ENCODE data around the gene WDR93.

Gene WDR93

GRCh38 chr15:89760303-89761008 is 69.8 kb downstream of the WDR93 start:
- peak; percentile 98 for TF ChIP-seq CTCF (conservative IDR thresholded peaks at IDR 0.05; ENCODE audit: low read depth, low read length)
- DNase-seq (ENCODE audit: low read depth): peak; percentile 77
- no peak overlapping the region for H3K4me3 ChIP-seq (ENCODE audit: low read depth, low read length)

- DNase-seq (ENCODE audit: low read depth): no peak
- H3K4me3 ChIP-seq (ENCODE audit: low read depth, low read length): no peak overlapping the region
- no peak for TF ChIP-seq CTCF (conservative IDR thresholded peaks at IDR 0.05; ENCODE audit: low read depth, low read length)
Measured at GRCh38 chr15:89761009-89761831, 70.6 kb downstream of the WDR93 start.

- no peak for DNase-seq (ENCODE audit: low read depth)
- no peak for TF ChIP-seq CTCF (conservative IDR thresholded peaks at IDR 0.05; ENCODE audit: low read depth, low read length)
- no peak overlapping the region for H3K4me3 ChIP-seq (ENCODE audit: low read depth, low read length)
Measured at GRCh38 chr15:89761929-89762328, 71.3 kb downstream of the WDR93 start.

- TF ChIP-seq CTCF (conservative IDR thresholded peaks at IDR 0.05; ENCODE audit: low read depth, low read length): no peak
- H3K4me3 ChIP-seq (ENCODE audit: low read depth, low read length): no peak overlapping the region
Measured at GRCh38 chr15:89765694-89766093, 75.1 kb downstream of the WDR93 start.

GRCh38 chr15:89766357-89767311 is 76.0 kb downstream of the WDR93 start:
- no peak overlapping the region for H3K4me3 ChIP-seq (ENCODE audit: low read depth, low read length)
- TF ChIP-seq CTCF (conservative IDR thresholded peaks at IDR 0.05; ENCODE audit: low read depth, low read length): no peak
- DNase-seq (ENCODE audit: low read depth): no peak

More at GRCh38 chr15:89765694-89766093, 75.1 kb downstream of the WDR93 start:
- DNase-seq (ENCODE audit: low read depth): no peak

- H3K4me3 ChIP-seq (ENCODE audit: low read depth, low read length): no peak overlapping the region
- no peak for DNase-seq (ENCODE audit: low read depth)
- no peak for TF ChIP-seq CTCF (conservative IDR thresholded peaks at IDR 0.05; ENCODE audit: low read depth, low read length)
Measured at GRCh38 chr15:89767411-89767915, 76.9 kb downstream of the WDR93 start.

Measured in choroid plexus epithelial cell (primary cell).